Smooth muscle cell (in vitro differentiated cells): ENCODE results near the gene U2AF2. TPM values are rescaled to one million over a fixed set of nuclear protein-coding genes. Genes with fewer than 3 reads are reported as not detected.

Experiments used
- DNase-seq: peaks from one replicate; lab custom pipeline; 2025; ENCODE audit not compliant: unreplicated experiment; lab: John Stamatoyannopoulos, UW
- H2AFZ ChIP-seq: fragments of 200-600 bp; sonication (generic); 2 replicates; pipeline ENCODE4 v1.6.0; 2016; ENCODE audit warnings: antibody characterized with exemption, low read depth, mild to moderate bottlenecking
- H3F3A ChIP-seq: fragments of 200-600 bp; sonication (generic); 2 replicates; pipeline ENCODE4 v1.6.0; 2017; ENCODE audit warnings: antibody characterized with exemption, low read depth
- H3K27ac ChIP-seq: fragments of 200-600 bp; sonication (generic); 2 replicates; pipeline ENCODE4 v1.5.1; 2016; ENCODE audit warnings: low read depth, mild to moderate bottlenecking
- H3K27me3 ChIP-seq: fragments of 200-600 bp; sonication (generic); 2 replicates; pipeline ENCODE4 v1.6.1; 2016; ENCODE audit warnings: low read depth, mild to moderate bottlenecking
- H3K36me3 ChIP-seq: fragments of 200-600 bp; sonication (generic); 2 replicates; pipeline ENCODE4 v1.5.1; 2016; ENCODE audit warnings: low read depth
- H3K4me1 ChIP-seq: fragments of 200-600 bp; sonication (generic); 2 replicates; pipeline ENCODE4 v1.5.1; 2016; ENCODE audit warnings: low read depth
- H3K4me2 ChIP-seq: fragments of 200-600 bp; sonication (generic); 2 replicates; pipeline ENCODE4 v1.6.0; 2016; ENCODE audit warnings: mild to moderate bottlenecking
- H3K4me3 ChIP-seq: fragments of 200-600 bp; sonication (generic); 2 replicates; pipeline ENCODE4 v1.5.1; 2016; ENCODE audit warnings: mild to moderate bottlenecking
- H3K79me2 ChIP-seq: fragments of 200-600 bp; sonication (generic); 2 replicates; pipeline ENCODE4 v1.6.0; 2016; ENCODE audit warnings: low read depth, mild to moderate bottlenecking
- H3K9ac ChIP-seq: fragments of 200-600 bp; sonication (generic); 2 replicates; pipeline ENCODE4 v1.6.0; 2016; ENCODE audit warnings: low read depth
- H3K9me3 ChIP-seq: fragments of 200-600 bp; sonication (generic); replicated peaks from 2 replicates; pipeline ENCODE4 v1.5.1; 2016; ENCODE audit warnings: low read depth
- H4K20me1 ChIP-seq: fragments of 200-600 bp; sonication (generic); 2 replicates; pipeline ENCODE4 v1.6.0; 2016; ENCODE audit warnings: low read depth
- WGBS: methylation state at CpG from one replicate; pipeline ENCODE4 v1.1.7; 2016; ENCODE audit warnings: low lambda C conversion rate; 5-methylcytosine and 5-hydroxymethylcytosine counted together
- polyA plus RNA-seq: library from polyadenylated mRNA; unstranded; fragments of >200 nt; fragmentation: Nextera tagmentation; extraction: Ambion mirVana; gene quantifications from 2 replicates; pipeline ENCODE4 v1.2.1, GENCODE V29; 2016
- total RNA-seq: library from RNA; depleted of rRNA; stranded (reverse); fragments of >200 nt; gene quantifications from 2 replicates; pipeline ENCODE4 v1.2.3, GENCODE V29; 2014
- TF ChIP-seq, protein P1 (sequence below): fragments of 200-600 bp; sonication (generic); IDR thresholded peaks from 2 replicates; pipeline ENCODE4 v1.5.1; 2017; ENCODE audit warnings: borderline replicate concordance, mild to moderate bottlenecking, antibody characterized with exemption; ENCODE audit not compliant: insufficient read depth, poor library complexity, severe bottlenecking

Gene U2AF2
- total and polyA plus RNA-seq, 2 experiments from 2014 or later: 8.4 to 70.7 TPM

DNA sequence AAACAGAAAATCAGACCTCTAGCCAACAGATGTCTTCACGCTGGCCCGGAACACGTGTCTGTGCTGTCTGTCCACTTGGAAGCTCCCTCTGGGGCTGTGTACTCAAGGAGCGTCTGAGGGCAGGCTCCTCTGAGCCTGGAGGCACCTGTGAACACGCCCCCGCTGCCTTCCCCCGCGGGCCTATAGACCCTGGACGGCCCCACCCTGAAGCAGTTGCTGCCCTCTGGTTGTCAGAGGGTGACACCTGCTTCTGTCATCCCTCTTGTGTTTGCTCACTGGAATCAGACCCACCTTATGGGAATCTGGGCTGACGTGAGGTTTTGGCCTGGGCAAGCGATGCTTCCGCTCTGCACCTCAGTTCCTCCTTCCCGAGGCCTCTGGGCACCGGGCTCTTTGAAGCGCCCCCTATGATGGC lies 39.4 kb downstream of the U2AF2 start:
- no peak overlapping the region for H2AFZ ChIP-seq
- no peak overlapping the region for H3K27ac ChIP-seq
- no peaks in the 10 kb centered on the region for H3K79me2 ChIP-seq
- no peak overlapping the region for H3K4me3 ChIP-seq
- H4K20me1 ChIP-seq: peaks cover 21% of the 10 kb centered on the region
- H3K9me3 ChIP-seq: no peaks in the 10 kb centered on the region
- H3F3A ChIP-seq: no peaks in the 10 kb centered on the region
- H3K9ac ChIP-seq: no peak overlapping the region
- TF ChIP-seq, protein P1, sequence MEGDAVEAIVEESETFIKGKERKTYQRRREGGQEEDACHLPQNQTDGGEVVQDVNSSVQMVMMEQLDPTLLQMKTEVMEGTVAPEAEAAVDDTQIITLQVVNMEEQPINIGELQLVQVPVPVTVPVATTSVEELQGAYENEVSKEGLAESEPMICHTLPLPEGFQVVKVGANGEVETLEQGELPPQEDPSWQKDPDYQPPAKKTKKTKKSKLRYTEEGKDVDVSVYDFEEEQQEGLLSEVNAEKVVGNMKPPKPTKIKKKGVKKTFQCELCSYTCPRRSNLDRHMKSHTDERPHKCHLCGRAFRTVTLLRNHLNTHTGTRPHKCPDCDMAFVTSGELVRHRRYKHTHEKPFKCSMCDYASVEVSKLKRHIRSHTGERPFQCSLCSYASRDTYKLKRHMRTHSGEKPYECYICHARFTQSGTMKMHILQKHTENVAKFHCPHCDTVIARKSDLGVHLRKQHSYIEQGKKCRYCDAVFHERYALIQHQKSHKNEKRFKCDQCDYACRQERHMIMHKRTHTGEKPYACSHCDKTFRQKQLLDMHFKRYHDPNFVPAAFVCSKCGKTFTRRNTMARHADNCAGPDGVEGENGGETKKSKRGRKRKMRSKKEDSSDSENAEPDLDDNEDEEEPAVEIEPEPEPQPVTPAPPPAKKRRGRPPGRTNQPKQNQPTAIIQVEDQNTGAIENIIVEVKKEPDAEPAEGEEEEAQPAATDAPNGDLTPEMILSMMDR: no peak
- no peaks in the 10 kb centered on the region for H3K4me1 ChIP-seq
- H3K4me2 ChIP-seq: no peak overlapping the region
- 95% methylated on average over 15 of the region's 15 CpGs for WGBS
- no peaks in the 10 kb centered on the region for H3K27me3 ChIP-seq
- no peaks in the 10 kb centered on the region for H3K36me3 ChIP-seq
- no peak for DNase-seq

DNA sequence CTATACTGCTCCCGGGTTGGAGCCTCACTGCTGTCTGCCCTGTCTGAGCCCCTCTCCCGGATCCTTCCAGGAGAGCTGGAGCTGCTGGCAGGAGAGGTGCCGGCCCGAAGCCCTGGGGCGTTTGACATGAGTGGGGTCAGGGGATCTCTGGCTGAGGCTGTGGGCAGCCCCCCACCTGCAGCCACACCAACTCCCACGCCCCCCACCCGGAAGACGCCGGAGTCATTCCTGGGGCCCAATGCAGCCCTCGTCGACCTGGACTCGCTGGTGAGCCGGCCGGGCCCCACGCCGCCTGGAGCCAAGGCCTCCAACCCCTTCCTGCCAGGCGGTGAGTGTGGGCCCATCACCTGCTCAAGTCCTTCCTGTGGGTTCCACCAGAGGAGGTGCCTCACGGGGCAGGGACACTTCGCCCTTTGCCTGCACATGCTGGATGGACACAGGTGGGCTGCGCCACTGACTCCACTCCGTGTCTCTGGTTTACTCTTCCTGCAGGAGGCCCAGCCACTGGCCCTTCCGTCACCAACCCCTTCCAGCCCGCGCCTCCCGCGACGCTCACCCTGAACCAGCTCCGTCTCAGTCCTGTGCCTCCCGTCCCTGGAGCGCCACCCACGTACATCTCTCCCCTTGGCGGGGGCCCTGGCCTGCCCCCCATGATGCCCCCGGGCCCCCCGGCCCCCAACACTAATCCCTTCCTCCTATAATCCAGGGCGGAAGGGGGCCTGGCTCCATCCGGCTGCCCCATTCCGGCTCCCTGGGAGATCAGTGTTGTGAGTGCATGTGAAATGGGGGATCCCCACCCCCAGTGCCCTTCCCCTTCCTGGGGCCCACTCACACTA lies 40.0 kb downstream of the U2AF2 start:
- no peaks in the 10 kb centered on the region for H3K4me1 ChIP-seq
- WGBS: 95% methylated on average over 24 of the region's 37 CpGs
- no peak for DNase-seq
- no peaks in the 10 kb centered on the region for H3K27me3 ChIP-seq
- H3K27ac ChIP-seq: no peak overlapping the region
- no peaks in the 10 kb centered on the region for H3K36me3 ChIP-seq
- no peak overlapping the region for H3K9ac ChIP-seq
- H3K4me3 ChIP-seq: no peak overlapping the region
- no peaks in the 10 kb centered on the region for H3K79me2 ChIP-seq
- H2AFZ ChIP-seq: no peak overlapping the region
- peaks cover 15% of the 10 kb centered on the region for H4K20me1 ChIP-seq
- TF ChIP-seq, protein P1: no peak
- H3F3A ChIP-seq: no peaks in the 10 kb centered on the region
- H3K9me3 ChIP-seq: no peaks in the 10 kb centered on the region
- no peak overlapping the region for H3K4me2 ChIP-seq

DNA sequence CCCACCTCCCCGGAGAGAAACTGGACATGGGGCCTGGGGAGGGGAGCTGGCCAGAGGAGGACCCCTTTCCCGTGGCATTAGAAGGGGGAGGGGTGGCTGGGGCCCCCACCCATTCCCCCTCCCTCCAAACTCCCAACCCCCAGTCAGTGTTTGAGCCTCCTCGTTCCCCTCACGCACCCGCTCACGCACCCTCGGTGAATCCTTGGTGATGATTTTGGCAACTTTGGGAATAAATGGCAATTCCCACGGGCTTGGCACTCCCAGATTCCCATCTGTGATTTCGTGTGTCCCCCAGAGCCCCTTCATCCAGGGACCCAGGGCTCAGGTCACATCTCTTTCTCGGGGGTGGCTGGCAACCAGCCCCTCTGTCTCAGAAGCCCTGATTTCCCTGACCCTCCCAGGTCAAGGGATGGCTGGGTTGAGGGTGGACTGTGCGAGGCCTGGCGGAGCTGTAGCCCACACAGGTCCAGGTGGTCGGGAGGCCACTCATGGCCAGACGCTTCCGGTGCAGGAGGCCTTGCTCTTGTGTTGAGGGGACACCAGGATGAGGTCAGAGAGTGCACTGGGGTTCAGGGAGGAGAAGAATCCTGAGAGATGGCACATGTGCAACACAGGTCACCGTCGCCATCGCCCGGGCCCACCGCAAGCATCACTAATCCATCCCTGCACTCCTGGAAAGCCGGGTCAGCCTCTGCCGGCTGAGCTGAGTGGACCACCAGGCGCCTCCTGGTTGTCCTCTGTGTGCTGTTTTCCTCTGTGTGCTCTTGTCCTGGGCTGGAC lies 40.9 kb downstream of the U2AF2 start:
- WGBS: 95% methylated on average over 21 of the region's 23 CpGs
- Histone ChIP-seq H3K4me2 (no peak overlapping the region), H3K79me2 (no peaks in the 10 kb centered on the region), H3K36me3 (no peaks in the 10 kb centered on the region), H3F3A (no peaks in the 10 kb centered on the region), H2AFZ (no peak overlapping the region), H3K27me3 (no peaks in the 10 kb centered on the region), H3K27ac (no peak overlapping the region), H3K9me3 (no peaks in the 10 kb centered on the region), H3K9ac (no peak overlapping the region), H3K4me3 (no peak overlapping the region), H3K4me1 (no peaks in the 10 kb centered on the region), H4K20me1 (peaks cover 8% of the 10 kb centered on the region)
- DNase-seq: no peak
- TF ChIP-seq, protein P1: no peak
